H1 (cell line): Measurements from ENCODE around the gene UCMA. TPM values are rescaled to one million over a fixed set of nuclear protein-coding genes. Genes with fewer than 3 reads are reported as not detected.

Source experiments
- CTCF ChIA-PET: fragments of 300-600 bp; sonication (Branson Sonifier 250); formaldehyde crosslinking; loops from one replicate; lab custom pipeline; 2021; ENCODE audit not compliant: partially characterized antibody; lab: Charles Lee
- POLR2A ChIA-PET: fragments of 300-600 bp; sonication (Branson Sonifier 250); formaldehyde crosslinking; loops from one replicate; lab custom pipeline; 2021; ENCODE audit warnings: inconsistent platforms; ENCODE audit not compliant: partially characterized antibody; lab: Charles Lee
- DNase-seq, 2 experiments: peaks; one replicate each; pipeline versions ENCODE4 v3.0.0 to v3.0.0-alpha.2; 2010 to 2022; ENCODE audit warnings: low spot score in 2 of 2, low read depth in 1 of 2, mixed read lengths in 1 of 2
- FAIRE-seq: peaks from 2 replicates; lab custom pipeline; 2011; peaks lifted over from hg19 to GRCh38; lab: Jason Lieb, UNC
- H2AFZ ChIP-seq: 2 replicates; pipeline ENCODE4 v1.8.1; 2012; ENCODE audit warnings: low read length, inconsistent platforms
- H2AK5ac ChIP-seq: 2 replicates; pipeline ENCODE4 v1.6.1; 2013; ENCODE audit warnings: low read depth, low read length
- H2BK120ac ChIP-seq: replicated peaks from 2 replicates; pipeline ENCODE3; 2013; ENCODE audit warnings: low read depth, low read length, inconsistent platforms
- H2BK12ac ChIP-seq: 2 replicates; pipeline ENCODE4 v1.6.1; 2013; ENCODE audit warnings: low read depth, low read length
- H2BK15ac ChIP-seq: 2 replicates; pipeline ENCODE4 v1.6.1; 2013; ENCODE audit warnings: low read length
- H2BK20ac ChIP-seq: 2 replicates; pipeline ENCODE4 v1.6.1; 2013; ENCODE audit warnings: low read length
- H2BK5ac ChIP-seq: 2 replicates; pipeline ENCODE4 v1.6.1; 2013; ENCODE audit warnings: low read depth, low read length
- H3K14ac ChIP-seq: 2 replicates; pipeline ENCODE4 v1.6.1; 2013; ENCODE audit warnings: inconsistent platforms; ENCODE audit not compliant: insufficient read length
- H3K18ac ChIP-seq: 2 replicates; pipeline ENCODE4 v1.6.1; 2013; ENCODE audit warnings: low read length; ENCODE audit errors: extremely low read depth
- H3K23ac ChIP-seq: 2 replicates; pipeline ENCODE4 v1.6.1; 2013; ENCODE audit warnings: inconsistent platforms; ENCODE audit not compliant: insufficient read length
- H3K23me2 ChIP-seq: 2 replicates; pipeline ENCODE4 v1.6.1; 2013; ENCODE audit warnings: low read depth, low read length
- H3K27ac ChIP-seq: 2 replicates; pipeline ENCODE4 v1.6.1; 2011; ENCODE audit warnings: low read depth, low read length, inconsistent platforms
- H3K27me3 ChIP-seq, 4 experiments: replicated peaks in 1 of 4; 1 replicate in 1 of 4; 2 replicates in 3 of 4; pipeline versions ENCODE4 v1.6.1 to v1.8.1; 2011 to 2013; ENCODE audit warnings: low read length in 3 of 4, mild to moderate bottlenecking in 3 of 4, inconsistent platforms in 2 of 4, mixed read lengths in 2 of 4, moderate library complexity in 1 of 4; ENCODE audit not compliant: control insufficient read depth in 3 of 4, insufficient read depth in 3 of 4; ENCODE audit errors: extremely low read depth in 1 of 4
- H3K36me3 ChIP-seq, 4 experiments: 2 replicates each; pipeline versions ENCODE4 v1.6.1 to v1.8.1; 2011 to 2013; ENCODE audit warnings: mild to moderate bottlenecking in 4 of 4, low read length in 3 of 4, moderate library complexity in 2 of 4, control low read depth in 1 of 4, inconsistent platforms in 1 of 4; ENCODE audit not compliant: insufficient read depth in 4 of 4, control insufficient read depth in 2 of 4
- H3K4ac ChIP-seq: replicated peaks from 2 replicates; pipeline ENCODE3; 2013; ENCODE audit warnings: low read length, low read depth, mixed read lengths, inconsistent platforms; ENCODE audit not compliant: insufficient read length
- H3K4me1 ChIP-seq, 4 experiments: replicated peaks in 1 of 4; 1 replicate in 1 of 4; 2 replicates in 3 of 4; pipeline versions ENCODE4 v1.6.1 to v1.8.1; 2011 to 2013; ENCODE audit warnings: low read length in 3 of 4, inconsistent platforms in 2 of 4, mixed read lengths in 1 of 4; ENCODE audit not compliant: insufficient read depth in 4 of 4, control insufficient read depth in 3 of 4
- H3K4me2 ChIP-seq, 2 experiments: 2 replicates each; pipeline versions ENCODE4 v1.6.1 to v1.8.1; 2011 to 2013; ENCODE audit warnings: low read depth in 2 of 2, low read length in 2 of 2, control low read depth in 1 of 2, inconsistent platforms in 1 of 2, mild to moderate bottlenecking in 1 of 2; ENCODE audit not compliant: insufficient read depth in 1 of 2
- H3K4me3 ChIP-seq, 4 experiments: fragments of 200-600, 300-600 bp in 1 of 4; sonication (generic), shearing (Covaris generic), sonication (Bioruptor Twin) in 1 of 4; 2 replicates each; pipeline versions ENCODE4 v1.5.1 to v1.8.1; 2011 to 2016; ENCODE audit warnings: low read length in 4 of 4, low read depth in 3 of 4, control low read depth in 2 of 4, inconsistent platforms in 2 of 4, mild to moderate bottlenecking in 2 of 4, mixed read lengths in 1 of 4, moderate library complexity in 1 of 4; ENCODE audit not compliant: insufficient read depth in 2 of 4; ENCODE audit errors: extremely low read depth in 1 of 4
- H3K56ac ChIP-seq: replicated peaks from 2 replicates; pipeline ENCODE3; 2013; ENCODE audit warnings: low read depth, mild to moderate bottlenecking, mixed read lengths, low read length, inconsistent platforms; ENCODE audit not compliant: insufficient read length
- H3K79me1 ChIP-seq: 2 replicates; pipeline ENCODE4 v1.6.1; 2013; ENCODE audit warnings: low read depth, low read length, control low read depth
- H3K79me2 ChIP-seq, 2 experiments: 2 replicates each; pipeline versions ENCODE4 v1.6.1 to v1.8.1; 2012 to 2013; ENCODE audit warnings: low read length in 2 of 2, mild to moderate bottlenecking in 2 of 2, inconsistent platforms in 1 of 2; ENCODE audit not compliant: insufficient read depth in 2 of 2, control insufficient read depth in 1 of 2
- H3K9ac ChIP-seq, 4 experiments: replicated peaks in 1 of 4; 1 replicate in 1 of 4; 2 replicates in 3 of 4; pipeline versions ENCODE4 v1.6.1 to v1.8.1; 2011 to 2013; ENCODE audit warnings: low read depth in 3 of 4, low read length in 3 of 4, control low read depth in 2 of 4, mild to moderate bottlenecking in 2 of 4, moderate library complexity in 2 of 4, inconsistent platforms in 1 of 4; ENCODE audit errors: extremely low read depth in 1 of 4
- H3K9me3 ChIP-seq, 2 experiments: 2 replicates each; pipeline versions ENCODE4 v1.6.1 to v1.8.1; 2012 to 2013; ENCODE audit warnings: mild to moderate bottlenecking in 2 of 2, moderate library complexity in 2 of 2, control low read depth in 1 of 2, inconsistent platforms in 1 of 2, low read depth in 1 of 2, low read length in 1 of 2, mixed read lengths in 1 of 2; ENCODE audit not compliant: insufficient read depth in 2 of 2
- H4K20me1 ChIP-seq, 2 experiments: replicated peaks in 1 of 2; 2 replicates each; pipeline versions ENCODE3 to v1.8.1; 2011 to 2013; ENCODE audit warnings: inconsistent platforms in 2 of 2, low read length in 2 of 2, mild to moderate bottlenecking in 1 of 2; ENCODE audit not compliant: insufficient read depth in 2 of 2, control insufficient read depth in 1 of 2
- H4K5ac ChIP-seq: 2 replicates; pipeline ENCODE4 v1.6.1; 2013; ENCODE audit warnings: low read length, low read depth, mixed read lengths, inconsistent platforms; ENCODE audit not compliant: insufficient read length
- H4K8ac ChIP-seq: 2 replicates; pipeline ENCODE4 v1.8.0; 2013; ENCODE audit warnings: mild to moderate bottlenecking, moderate library complexity, low read length, inconsistent platforms; ENCODE audit not compliant: insufficient read depth; ENCODE audit errors: extremely low read depth
- H4K91ac ChIP-seq: replicated peaks from 2 replicates; pipeline ENCODE3; 2013; ENCODE audit warnings: low read length, mixed read lengths, inconsistent platforms; ENCODE audit not compliant: insufficient read length
- ASH2L ChIP-seq: fragments of 200-600, 300-600 bp; sonication (generic); IDR thresholded peaks from one replicate; pipeline ENCODE4 v1.7.1; 2017; ENCODE audit warnings: low read length
- CEBPB ChIP-seq: IDR thresholded peaks from 2 replicates; pipeline ENCODE4 v1.6.1; 2012; ENCODE audit warnings: low read depth, low read length
- JUND ChIP-seq: IDR thresholded peaks from 2 replicates; pipeline ENCODE4 v1.6.1; 2011; ENCODE audit warnings: mild to moderate bottlenecking, improper control_type of control experiment, low read length
- NANOG ChIP-seq: IDR thresholded peaks from 2 replicates; pipeline ENCODE4 v1.6.1; 2011; ENCODE audit warnings: low read length, low read depth, mild to moderate bottlenecking, inconsistent platforms; ENCODE audit not compliant: insufficient read depth, poor library complexity, severe bottlenecking
- SRF ChIP-seq: IDR thresholded peaks from 2 replicates; pipeline ENCODE4 v1.6.1; 2011; ENCODE audit warnings: mild to moderate bottlenecking, low read depth, low read length, moderate library complexity
- TAF1 ChIP-seq: IDR thresholded peaks from 2 replicates; pipeline ENCODE4 v1.6.1; 2011; ENCODE audit warnings: mild to moderate bottlenecking, low read depth, low read length
- TEAD4 ChIP-seq: IDR thresholded peaks from 2 replicates; pipeline ENCODE4 v1.6.1; 2012; ENCODE audit warnings: low read depth, low read length, inconsistent platforms, mixed read lengths
- WGBS, 2 experiments: shearing (Covaris generic) in 1 of 2; methylation state at CpG; one replicate each; pipeline versions ENCODE4 v1.1.6 to v1.1.7; 2013 to 2015; ENCODE audit warnings: low lambda C conversion rate in 2 of 2, mixed read lengths in 2 of 2, inconsistent platforms in 1 of 2, low coverage in 1 of 2, missing lambda C conversion rate in 1 of 2; ENCODE audit not compliant: insufficient replicate concordance in 2 of 2, insufficient coverage in 1 of 2, insufficient read length in 1 of 2; ENCODE audit errors: extremely low coverage in 1 of 2, missing lambda C conversion rate in 1 of 2; 5-methylcytosine and 5-hydroxymethylcytosine counted together
- polyA plus RNA-seq, 7 experiments: library from polyadenylated mRNA; depleted of rRNA in 3 of 7; stranded (reverse) in 5 of 7; unstranded in 2 of 7; fragments of >200 nt in 5 of 7; fragments of 200-250 nt in 2 of 7; gene quantifications; 1 replicate in 5 of 7; 2 replicates in 1 of 7; 4 replicates in 1 of 7; pipeline versions ENCODE4 v1.2.1 to v1.2.3, GENCODE V29; 2011 to 2013; ENCODE audit warnings: missing spikeins in 2 of 7, mixed read lengths in 2 of 7
- total RNA-seq: library from RNA; stranded (reverse); fragmentation: NEBNext Ultra II Directional; extraction: Animal tissue kit (Norgen Biotek cat#: 25700); gene quantifications from 2 replicates; pipeline ENCODE4 v1.2.1, GENCODE V29; 2021
- TF ChIP-seq, protein P1 (sequence below): IDR thresholded peaks from 2 replicates; pipeline ENCODE4 v1.6.1; 2012; ENCODE audit warnings: inconsistent platforms

The UCMA gene
- total and polyA plus RNA-seq, 2 of the 8 experiments (the other 6 are each of a cell fraction or from before 2014, with no cell fraction given), result 1.2 to 4.6 TPM

- 0 out of 2 replicates have a peak overlapping the region, but pooled peaks have one; percentile 8 for H2BK15ac ChIP-seq
- no peak overlapping the region for H2BK120ac ChIP-seq
- no peak overlapping the region for H4K5ac ChIP-seq
- H2BK20ac ChIP-seq, result peak overlapping the region; percentile 18; the same call in 1 of the 2 replicates
- H3K18ac ChIP-seq, result no peak overlapping the region
- H3K4me3 ChIP-seq, result no peak overlapping the region
- no peaks in the 10 kb centered on the region for H3K9me3 ChIP-seq
- TF ChIP-seq SRF (no peak), JUND (no peak), CEBPB (no peak), ASH2L (no peak), NANOG (no peak), TAF1 (no peak), TEAD4 (no peak)
- TF ChIP-seq, protein P1, sequence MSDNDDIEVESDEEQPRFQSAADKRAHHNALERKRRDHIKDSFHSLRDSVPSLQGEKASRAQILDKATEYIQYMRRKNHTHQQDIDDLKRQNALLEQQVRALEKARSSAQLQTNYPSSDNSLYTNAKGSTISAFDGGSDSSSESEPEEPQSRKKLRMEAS, result peak; percentile 25; the same call in 1 of the 2 replicates
- peak overlapping the region; percentile 28; the same call in 1 of the 2 replicates for H4K8ac ChIP-seq
- H2BK12ac ChIP-seq, result no peak overlapping the region
- no peaks in the 10 kb centered on the region for H4K20me1 ChIP-seq
- no peak overlapping the region for H3K14ac ChIP-seq
- H3K56ac ChIP-seq, result no peak overlapping the region
- no peak overlapping the region for H3K27ac ChIP-seq
- no peak overlapping the region for H3K9ac ChIP-seq
- no peaks in the 10 kb centered on the region for H3K23me2 ChIP-seq
- H3K79me2 ChIP-seq, result no peaks in the 10 kb centered on the region
- FAIRE-seq (no peak), DNase-seq (no peak)
- peaks cover 0 to 5% (median 0%) of the 10 kb centered on the region in 4 experiments; a peak in 3 of 7 replicates for H3K4me1 ChIP-seq
- WGBS, 2 experiments, result 88 to 100% methylated on average over 1 to 11 of the region's 11 CpGs
- H3K27me3 ChIP-seq, result no peaks in the 10 kb centered on the region
- no peak overlapping the region for H2BK5ac ChIP-seq
- CTCF ChIA-PET, result no interaction called here
- H2AFZ ChIP-seq, result no peak overlapping the region
- H4K91ac ChIP-seq, result no peak overlapping the region
- no peaks in the 10 kb centered on the region for H3K36me3 ChIP-seq
- H3K4me2 ChIP-seq, result no peak overlapping the region
- H3K4ac ChIP-seq, result no peak overlapping the region
- no peak overlapping the region for H2AK5ac ChIP-seq
- POLR2A ChIA-PET, result no interaction called here
- H3K23ac ChIP-seq, result no peak overlapping the region
- H3K79me1 ChIP-seq, result no peaks in the 10 kb centered on the region; the same call in 1 of the 2 replicates
Observed at GRCh38 chr10:13224210-13224995, 9.8 kb downstream of the UCMA start.
